ENCODE data around the gene C1QL3. TPM values are rescaled to one million over a fixed set of nuclear protein-coding genes. Genes with fewer than 3 reads are reported as not detected.

C1QL3 gene
- total RNA-seq, 1 experiment from 2014 or later = not detected

- no peak overlapping the region for H3K27ac Mint-ChIP-seq (ENCODE audit: unreplicated experiment)
- intact Hi-C loops (cut with micrococcal nuclease; ENCODE audit: unreplicated experiment) = loop anchor here (10.0 kb wide), 1 partner anchor 429 kb away; no protein-coding TSS in a partner anchor
- H3K9me3 ChIP-seq = no peaks in the 10 kb centered on the region
- BruUV-seq (replicated peaks) = no TSS peak
- no peak for TF ChIP-seq CTCF (IDR thresholded peaks at IDR 0.05; ENCODE audit: insufficient read depth in 1 of 2, low read depth in 1 of 2, low read length in 1 of 2, severe bottlenecking in 1 of 2, unreplicated experiment in 1 of 2)
- no peak for DNase-seq
- H3K36me3 ChIP-seq (ENCODE audit: control insufficient read depth, insufficient read depth, low read length) = no peaks in the 10 kb centered on the region
- H3K4me3 Mint-ChIP-seq (ENCODE audit: unreplicated experiment) = no peak overlapping the region
- H3K4me1 ChIP-seq = no peaks in the 10 kb centered on the region
- peaks cover 9% of the 10 kb centered on the region for H3K9me3 Mint-ChIP-seq (ENCODE audit: unreplicated experiment)
- no peak overlapping the region for H3K4me3 ChIP-seq (ENCODE audit: low read depth, low read length)
- H3K27me3 Mint-ChIP-seq (ENCODE audit: insufficient read depth, unreplicated experiment) = peaks cover 15% of the 10 kb centered on the region
- no peaks in the 10 kb centered on the region for H3K36me3 Mint-ChIP-seq (ENCODE audit: insufficient read depth, unreplicated experiment)
- H3K27me3 ChIP-seq (replicated peaks; ENCODE audit: control insufficient read depth, insufficient read depth, low read length) = no peaks in the 10 kb centered on the region
- ChIA-PET CTCF (interaction anchor here (0.7 kb wide), 1 partner anchor 1300 kb away, joined by 4 read pairs; no protein-coding TSS in a partner anchor), POLR2A (no interaction called here)
- no peaks in the 10 kb centered on the region for H3K4me1 Mint-ChIP-seq (ENCODE audit: low read depth, unreplicated experiment)
Observed at GRCh38 chr10:16544099-16544498, 22.4 kb upstream of the C1QL3 start.

- BruUV-seq (replicated peaks) = no TSS peak
- no peak for TF ChIP-seq CTCF (IDR thresholded peaks at IDR 0.05; ENCODE audit: insufficient read depth in 1 of 2, low read depth in 1 of 2, low read length in 1 of 2, severe bottlenecking in 1 of 2, unreplicated experiment in 1 of 2)
- Histone ChIP-seq H3K36me3 (ENCODE audit: control insufficient read depth, insufficient read depth, low read length) (no peaks in the 10 kb centered on the region), H3K4me1 (no peaks in the 10 kb centered on the region), H3K4me3 (ENCODE audit: low read depth, low read length) (no peak overlapping the region), H3K9me3 (no peaks in the 10 kb centered on the region), H3K27me3 (replicated peaks; ENCODE audit: control insufficient read depth, insufficient read depth, low read length) (no peaks in the 10 kb centered on the region)
- no peak for DNase-seq
- no peaks in the 10 kb centered on the region for H3K4me1 Mint-ChIP-seq (ENCODE audit: low read depth, unreplicated experiment)
- no peak overlapping the region for H3K4me3 Mint-ChIP-seq (ENCODE audit: unreplicated experiment)
- H3K27ac Mint-ChIP-seq (ENCODE audit: unreplicated experiment) = no peak overlapping the region
- POLR2A ChIA-PET = no interaction called here
- H3K9me3 Mint-ChIP-seq (ENCODE audit: unreplicated experiment) = no peaks in the 10 kb centered on the region
- intact Hi-C loops (cut with micrococcal nuclease; ENCODE audit: unreplicated experiment) = no loop called here
- CTCF ChIA-PET = no interaction called here
- H3K36me3 Mint-ChIP-seq (ENCODE audit: insufficient read depth, unreplicated experiment) = no peaks in the 10 kb centered on the region
- peaks cover 17% of the 10 kb centered on the region for H3K27me3 Mint-ChIP-seq (ENCODE audit: insufficient read depth, unreplicated experiment)
Observed at GRCh38 chr10:16536155-16536554, 14.5 kb upstream of the C1QL3 start.

GRCh38 chr10:16529853-16530252 lies 8.2 kb upstream of the C1QL3 start:
- H3K4me3 Mint-ChIP-seq (ENCODE audit: unreplicated experiment) = no peak overlapping the region
- H3K27me3 Mint-ChIP-seq (ENCODE audit: insufficient read depth, unreplicated experiment) = peaks cover 2% of the 10 kb centered on the region
- no peak for DNase-seq
- peaks cover 7% of the 10 kb centered on the region for H3K4me1 Mint-ChIP-seq (ENCODE audit: low read depth, unreplicated experiment)
- H3K36me3 Mint-ChIP-seq (ENCODE audit: insufficient read depth, unreplicated experiment) = no peaks in the 10 kb centered on the region
- no peak for TF ChIP-seq CTCF (IDR thresholded peaks at IDR 0.05; ENCODE audit: insufficient read depth in 1 of 2, low read depth in 1 of 2, low read length in 1 of 2, severe bottlenecking in 1 of 2, unreplicated experiment in 1 of 2)
- intact Hi-C loops (cut with micrococcal nuclease; ENCODE audit: unreplicated experiment) = no loop called here
- Histone ChIP-seq H3K9me3 (no peaks in the 10 kb centered on the region), H3K4me1 (peaks cover 4% of the 10 kb centered on the region), H3K4me3 (ENCODE audit: low read depth, low read length) (no peak overlapping the region), H3K27me3 (replicated peaks; ENCODE audit: control insufficient read depth, insufficient read depth, low read length) (no peaks in the 10 kb centered on the region), H3K36me3 (ENCODE audit: control insufficient read depth, insufficient read depth, low read length) (no peaks in the 10 kb centered on the region)
- BruUV-seq (replicated peaks) = no TSS peak
- H3K27ac Mint-ChIP-seq (ENCODE audit: unreplicated experiment) = no peak overlapping the region
- ChIA-PET CTCF (no interaction called here), POLR2A (no interaction called here)
- H3K9me3 Mint-ChIP-seq (ENCODE audit: unreplicated experiment) = no peaks in the 10 kb centered on the region

All from Caco-2 (cell line).